ENCODE measurements around the gene RYR2. TPM values are rescaled to one million over a fixed set of nuclear protein-coding genes. Genes with fewer than 3 reads are reported as not detected.

Gene RYR2
- total RNA-seq, 2 donors from 2014 or later, result 14.2 to 17.1 TPM

DNA sequence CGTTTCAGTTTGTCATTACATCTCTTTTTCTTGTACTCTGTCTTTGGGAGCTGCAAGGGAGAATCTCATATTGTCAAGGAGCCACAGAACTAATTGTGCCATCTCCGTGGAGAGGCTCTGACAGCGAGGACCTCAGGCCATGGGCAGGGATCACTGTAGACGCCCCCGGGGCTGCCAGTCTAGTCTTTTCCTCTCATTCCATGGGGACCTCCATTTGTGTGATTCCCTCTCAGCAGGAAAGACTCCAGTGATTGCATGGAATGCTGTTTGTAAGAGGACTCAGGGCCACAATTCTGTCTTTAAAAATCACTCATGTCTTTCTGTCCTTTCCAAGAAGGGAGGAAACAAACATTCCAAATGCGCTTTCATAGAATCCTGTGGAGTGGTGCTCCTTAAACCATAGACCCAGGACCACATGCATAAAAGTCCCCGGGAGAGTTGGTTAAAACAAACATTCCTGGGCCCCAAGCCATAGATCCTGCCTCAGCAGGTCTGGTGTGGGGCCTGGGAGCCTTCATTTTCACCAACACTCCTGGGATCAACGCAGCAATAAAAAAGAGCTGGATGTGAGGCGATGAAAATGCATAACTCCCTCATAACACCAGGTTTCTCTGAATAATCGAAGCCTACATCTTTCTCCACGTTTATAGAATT lies 744.2 kb downstream of the RYR2 start:
- Histone ChIP-seq H3K9me3 (no peaks in the 10 kb centered on the region), H3K4me1 (no peaks in the 10 kb centered on the region), H3K27ac (no peak overlapping the region), H3K27me3 (no peaks in the 10 kb centered on the region), H3K36me3 (replicated peaks in 1 of 2; ENCODE audit: insufficient read depth in 1 of 2, low read depth in 2 of 2) (no peaks in the 10 kb centered on the region), H3K4me3 (no peak overlapping the region)
- no peak for TF ChIP-seq POLR2A (IDR thresholded peaks at IDR 0.05)
- no peak for TF ChIP-seq CTCF (IDR thresholded peaks at IDR 0.05)
- DNase-seq, result no peak
- 85 to 92% methylated on average over 11 of the region's 11 CpGs for WGBS, 2 donors
- ATAC-seq, result no peak
- intact Hi-C loops (cut with DNase I), result no loop called here

GRCh38 chr1:237788069-237788468 lies 746.1 kb downstream of the RYR2 start:
- Histone ChIP-seq H3K36me3 (replicated peaks in 1 of 2; ENCODE audit: insufficient read depth in 1 of 2, low read depth in 2 of 2) (no peaks in the 10 kb centered on the region), H3K4me3 (no peak overlapping the region), H3K27ac (no peak overlapping the region), H3K27me3 (no peaks in the 10 kb centered on the region), H3K4me1 (no peaks in the 10 kb centered on the region), H3K9me3 (no peaks in the 10 kb centered on the region)
- TF ChIP-seq CTCF (IDR thresholded peaks at IDR 0.05) (no peak), POLR2A (IDR thresholded peaks at IDR 0.05) (no peak)
- 66% methylated on average over 3 of the region's 3 CpGs for WGBS, 2 donors
- intact Hi-C loops (cut with DNase I), result no loop called here
- no peak for DNase-seq
- ATAC-seq, result no peak

DNA sequence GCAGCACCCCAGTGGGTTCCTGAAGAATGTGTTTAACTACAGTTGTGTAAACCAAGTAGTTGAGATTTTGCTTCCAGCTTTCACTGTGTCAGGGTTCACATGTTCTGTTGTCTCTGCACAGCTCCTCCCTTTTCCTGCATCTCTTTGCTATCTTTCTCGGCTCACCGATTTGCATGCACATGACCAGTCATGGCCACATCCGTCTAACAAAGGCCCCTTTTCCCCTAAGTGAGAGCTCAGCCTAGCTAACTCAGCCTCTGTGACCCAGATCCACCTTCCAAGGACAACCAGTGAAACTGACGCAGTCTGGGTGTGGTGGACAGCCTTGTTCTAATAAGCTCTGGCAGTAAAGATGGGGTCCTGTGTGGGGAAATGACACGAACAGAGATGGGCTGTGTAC lies 747.6 kb downstream of the RYR2 start:
- H3K36me3 ChIP-seq (replicated peaks in 1 of 2; ENCODE audit: insufficient read depth in 1 of 2, low read depth in 2 of 2), result no peaks in the 10 kb centered on the region
- H3K27me3 ChIP-seq, result no peaks in the 10 kb centered on the region

DNA sequence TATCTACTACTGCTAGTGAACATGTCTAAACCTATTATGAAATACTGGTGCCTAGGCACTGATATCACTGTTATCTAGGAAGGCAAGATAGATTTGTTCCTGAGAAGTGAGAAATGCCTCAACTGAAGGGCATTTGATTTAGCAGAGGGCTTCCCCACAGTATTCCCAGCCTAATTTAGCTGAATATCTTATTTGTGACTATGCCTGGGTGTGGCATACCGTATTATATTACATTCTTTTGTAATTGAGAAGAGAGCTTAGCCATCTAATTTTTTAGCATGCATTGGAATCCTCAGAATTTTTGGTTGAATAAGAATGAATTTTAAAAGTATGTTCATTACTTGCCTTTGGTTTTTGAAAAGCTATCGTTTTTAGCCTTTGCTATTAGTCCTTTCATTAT lies 749.6 kb downstream of the RYR2 start:
- ATAC-seq (no peak), DNase-seq (no peak)

More for the DNA sequence above, 747.6 kb downstream of the RYR2 start:
- intact Hi-C loops (cut with DNase I), result no loop called here
- no peaks in the 10 kb centered on the region for H3K4me1 ChIP-seq
- WGBS, 2 donors, result 80 to 83% methylated on average over 5 of the region's 5 CpGs
- H3K27ac ChIP-seq, result no peak overlapping the region
- DNase-seq, result no peak
- no peaks in the 10 kb centered on the region for H3K9me3 ChIP-seq
- TF ChIP-seq POLR2A (IDR thresholded peaks at IDR 0.05) (no peak), CTCF (IDR thresholded peaks at IDR 0.05) (no peak)
- ATAC-seq, result no peak
- no peak overlapping the region for H3K4me3 ChIP-seq

More for the DNA sequence above, 749.6 kb downstream of the RYR2 start:
- Histone ChIP-seq H3K9me3 (no peaks in the 10 kb centered on the region), H3K27me3 (no peaks in the 10 kb centered on the region), H3K36me3 (replicated peaks in 1 of 2; ENCODE audit: insufficient read depth in 1 of 2, low read depth in 2 of 2) (no peaks in the 10 kb centered on the region), H3K4me3 (no peak overlapping the region), H3K4me1 (no peaks in the 10 kb centered on the region), H3K27ac (no peak overlapping the region)
- WGBS, 2 donors, result 72 to 82% methylated on average over 2 of the region's 2 CpGs
- no peak for TF ChIP-seq POLR2A (IDR thresholded peaks at IDR 0.05)
- TF ChIP-seq CTCF (IDR thresholded peaks at IDR 0.05), result no peak
- intact Hi-C loops (cut with DNase I), result no loop called here
